Measurements from ENCODE around the gene DEPP1. TPM values are rescaled to one million over a fixed set of nuclear protein-coding genes. Genes with fewer than 3 reads are reported as not detected.
A peak's percentile ranks its signal among the peaks of the same experiment; 100 is the strongest.

The DEPP1 gene
- polyA plus RNA-seq, 10 donors: 13.0 to 72.4 (median 23.4) TPM

GRCh38 chr10:44955413-44956070 is 23.1 kb downstream of the DEPP1 start:
- DNase-seq: peak in 1 of 3 donors; percentile 1

GRCh38 chr10:44954962-44955361 is 23.6 kb downstream of the DEPP1 start:
- no peak for DNase-seq

GRCh38 chr10:44954042-44954441 is 24.6 kb downstream of the DEPP1 start:
- no peak for DNase-seq

GRCh38 chr10:44952779-44953231 is 25.8 kb downstream of the DEPP1 start:
- DNase-seq: no peak

GRCh38 chr10:44951576-44952226 is 26.9 kb downstream of the DEPP1 start:
- no peak for DNase-seq

DNA sequence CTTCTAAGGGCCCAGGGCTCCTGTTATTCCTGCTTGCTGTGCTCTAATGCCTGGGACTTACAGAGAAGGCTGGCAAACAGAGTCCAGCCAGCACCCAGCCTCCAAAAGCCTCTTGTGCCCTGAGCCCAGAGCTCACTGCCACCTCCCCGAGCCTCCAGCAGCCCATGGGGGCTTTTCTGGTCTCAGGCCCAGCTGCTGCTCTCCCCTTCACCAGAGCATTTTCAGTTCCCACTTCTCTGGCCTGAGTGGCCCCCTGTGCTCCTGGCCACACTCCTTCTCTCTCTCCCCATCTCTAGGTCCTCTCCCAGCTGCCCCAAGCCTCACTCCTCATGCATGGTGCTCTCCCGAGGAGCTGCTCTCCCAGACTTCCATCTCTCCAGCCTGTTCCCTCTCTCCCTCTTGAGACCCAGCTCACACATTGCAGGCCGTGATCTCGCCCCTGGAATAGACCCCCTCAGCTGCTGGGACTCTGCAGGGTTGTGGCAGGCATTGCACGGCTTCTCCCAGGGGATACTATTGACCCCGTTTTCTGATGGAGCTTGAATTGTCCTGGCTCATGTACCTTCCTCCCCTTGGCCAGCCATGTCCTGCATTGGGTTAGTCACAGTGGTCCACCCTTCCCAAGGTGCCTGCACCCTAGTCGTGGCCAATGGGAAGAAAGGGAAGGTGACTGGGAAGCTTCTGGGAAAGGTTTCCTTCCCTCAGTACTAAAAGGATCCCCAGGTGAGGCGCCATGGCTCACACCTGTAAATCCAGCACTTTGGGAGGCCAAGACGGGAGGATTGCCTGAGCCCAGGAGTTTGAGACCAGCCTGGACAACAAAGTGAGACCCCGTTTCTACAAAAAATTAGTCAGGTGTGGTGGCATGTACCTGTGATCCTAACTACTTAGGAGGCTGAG is 28.0 kb downstream of the DEPP1 start:
- DNase-seq: no peak

GRCh38 chr10:44949915-44950314 is 28.7 kb downstream of the DEPP1 start:
- DNase-seq: no peak

GRCh38 chr10:44949127-44949802 is 29.3 kb downstream of the DEPP1 start:
- no peak for DNase-seq

DNA sequence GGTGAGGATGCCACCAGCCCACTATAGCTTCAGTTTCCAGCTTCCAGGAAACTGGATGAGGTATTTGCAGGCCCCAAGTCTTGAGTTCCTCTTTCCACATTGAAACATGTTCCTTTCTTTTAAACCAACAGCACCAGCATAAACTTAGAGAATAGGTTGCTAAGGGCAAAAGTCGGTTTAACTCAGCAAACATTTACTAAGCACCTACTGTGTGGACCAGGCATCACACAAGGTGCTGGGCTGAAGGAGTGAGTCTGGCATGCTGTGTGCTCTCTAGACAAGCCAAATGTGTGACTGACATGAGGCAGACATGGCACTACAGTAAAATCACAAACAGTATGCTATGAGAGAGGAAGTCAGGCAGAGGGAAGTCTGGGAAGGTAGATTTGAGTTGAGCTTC is 30.0 kb downstream of the DEPP1 start:
- no peak for DNase-seq

- peak; percentile 46 to 64 (median 49) for DNase-seq
These were observed 31.0 kb downstream of the DEPP1 start for GRCh38 chr10:44947371-44948152.

GRCh38 chr10:44946205-44946604 is 32.4 kb downstream of the DEPP1 start:
- DNase-seq: no peak

GRCh38 chr10:44944354-44944753 is 34.3 kb downstream of the DEPP1 start:
- no peak for DNase-seq

GRCh38 chr10:44939691-44940401 is 38.8 kb downstream of the DEPP1 start:
- no peak for DNase-seq

DNA sequence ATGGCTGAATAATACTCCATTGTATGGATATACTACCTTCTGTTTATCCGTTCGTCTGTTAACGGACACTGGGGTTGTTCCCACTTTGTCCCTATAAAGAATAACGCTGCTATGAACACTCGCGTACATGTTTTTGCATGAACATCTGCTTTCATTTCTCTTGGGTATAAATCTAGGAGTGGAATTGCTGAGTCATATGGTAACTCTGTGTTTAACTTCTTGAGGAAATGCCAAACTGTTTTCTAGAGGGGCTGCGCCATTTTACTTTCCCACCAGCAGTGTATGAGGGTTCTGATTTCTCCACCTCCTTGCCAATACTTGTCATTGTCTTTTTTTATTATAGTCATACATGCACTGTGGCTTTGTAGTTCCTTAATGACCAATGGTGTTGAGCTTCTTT is 39.7 kb downstream of the DEPP1 start:
- DNase-seq: no peak

DNA sequence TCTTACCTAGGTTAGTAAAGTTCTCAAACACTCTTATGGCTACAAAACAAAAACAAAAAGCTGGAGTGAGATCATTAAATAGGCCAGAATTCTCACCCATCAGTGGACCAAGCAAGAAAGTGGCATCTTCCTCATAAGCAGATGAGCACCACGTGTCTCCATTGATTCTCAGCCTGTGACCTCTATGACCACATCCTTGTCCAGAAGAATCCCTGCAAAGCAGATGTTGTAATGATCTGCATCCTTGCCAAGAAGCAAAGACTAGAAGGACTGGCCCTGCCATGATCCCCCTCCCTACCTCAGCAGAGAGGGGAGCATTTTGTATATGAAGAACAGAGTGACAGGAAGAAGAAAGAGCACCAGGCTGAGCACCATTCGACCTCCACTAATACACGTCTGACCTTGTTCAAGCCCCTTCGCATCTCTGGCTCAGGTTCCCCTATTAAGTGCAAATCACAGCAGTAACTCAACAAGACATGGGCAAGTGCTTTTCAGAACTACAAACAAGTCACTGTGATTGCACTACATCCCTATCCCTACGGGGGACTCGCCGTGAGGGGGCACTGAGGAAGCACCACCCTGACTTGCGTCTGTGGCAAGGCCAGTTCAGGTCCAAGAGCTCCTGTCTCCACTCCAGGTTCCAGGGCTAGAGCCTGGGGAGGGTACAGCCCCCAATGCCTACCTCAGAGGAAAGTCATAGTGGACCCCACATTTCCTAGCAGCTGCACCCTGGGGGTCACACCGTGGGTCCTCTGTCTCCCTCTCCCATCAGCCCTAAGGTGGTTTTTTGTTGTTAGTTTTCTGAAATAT is 41.2 kb downstream of the DEPP1 start:
- no peak for DNase-seq

DNA sequence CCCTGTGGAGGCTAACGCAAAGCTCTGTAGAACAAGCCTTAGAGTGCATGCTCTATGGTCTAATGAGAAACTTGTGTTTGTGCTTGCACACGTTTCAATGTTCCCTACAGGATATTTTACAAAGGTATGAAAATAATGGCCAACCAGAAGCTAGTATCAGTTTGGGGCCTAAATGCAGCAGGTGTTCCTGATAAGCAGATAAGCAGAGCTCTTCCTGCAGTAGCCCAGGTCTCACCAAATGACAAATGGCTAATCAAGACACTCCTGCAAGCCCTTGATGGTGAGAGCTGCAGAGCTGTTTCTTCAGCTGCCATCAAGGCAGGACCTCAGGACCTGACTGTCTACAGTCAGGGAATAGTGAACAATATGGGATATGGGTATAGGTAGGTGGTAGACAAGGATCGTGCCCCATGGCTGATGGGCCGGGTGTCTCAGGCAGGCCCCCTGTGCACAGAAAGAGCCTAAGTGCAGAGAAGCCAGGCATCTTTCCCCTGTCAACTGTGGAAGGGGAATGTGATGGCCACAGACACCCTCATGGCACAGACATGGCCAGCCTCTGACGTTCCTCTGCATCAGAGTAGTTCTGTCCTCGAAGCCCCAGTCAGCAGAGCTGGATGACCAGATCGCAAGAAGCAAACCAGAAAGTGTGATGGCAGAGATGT is 42.2 kb downstream of the DEPP1 start:
- DNase-seq: no peak

- DNase-seq: no peak
These were observed 42.7 kb downstream of the DEPP1 start for GRCh38 chr10:44935966-44936295.

DNA sequence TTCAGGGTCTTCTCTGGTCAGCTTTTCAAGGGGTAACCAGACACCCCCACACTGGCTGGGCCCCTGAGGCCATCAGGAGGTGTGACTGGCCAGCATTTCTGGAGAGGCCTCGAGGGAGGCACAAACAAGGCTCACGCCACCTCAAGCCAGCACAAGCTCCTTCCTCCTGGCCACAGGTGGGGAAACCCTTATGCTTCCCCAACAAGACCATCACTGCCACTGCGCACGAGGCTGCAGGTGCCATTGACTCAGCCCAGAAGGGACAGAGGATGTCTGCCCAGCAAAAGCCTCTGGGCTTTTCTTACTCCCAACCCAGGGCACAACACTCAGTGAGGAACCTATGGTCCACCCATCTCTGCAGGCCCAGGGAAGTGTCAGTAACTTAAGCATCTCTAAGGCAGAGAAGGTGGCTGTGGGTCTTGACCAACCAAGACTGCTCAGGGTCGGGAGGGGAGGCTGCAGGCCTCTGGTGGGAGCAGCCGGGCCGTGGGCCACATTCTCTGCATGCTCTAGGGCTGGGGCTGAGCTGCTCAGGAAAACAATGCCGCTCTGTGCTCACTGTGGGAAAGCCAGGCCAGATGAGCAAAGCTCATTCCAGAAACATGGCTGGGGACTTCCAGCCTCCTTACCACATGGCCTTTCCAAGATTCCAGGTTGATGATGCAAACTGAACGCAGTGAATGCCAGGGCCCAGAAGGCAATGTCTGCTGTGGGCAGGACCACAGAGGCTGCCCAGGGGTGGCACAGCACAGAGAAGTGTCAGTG is 43.2 kb downstream of the DEPP1 start:
- DNase-seq: peak; percentile 67 to 84 (median 72)

Measured in muscle of back (tissue), 11 donors.